ENCODE data around the gene RBM39.

- TF ChIP-seq, protein P1, sequence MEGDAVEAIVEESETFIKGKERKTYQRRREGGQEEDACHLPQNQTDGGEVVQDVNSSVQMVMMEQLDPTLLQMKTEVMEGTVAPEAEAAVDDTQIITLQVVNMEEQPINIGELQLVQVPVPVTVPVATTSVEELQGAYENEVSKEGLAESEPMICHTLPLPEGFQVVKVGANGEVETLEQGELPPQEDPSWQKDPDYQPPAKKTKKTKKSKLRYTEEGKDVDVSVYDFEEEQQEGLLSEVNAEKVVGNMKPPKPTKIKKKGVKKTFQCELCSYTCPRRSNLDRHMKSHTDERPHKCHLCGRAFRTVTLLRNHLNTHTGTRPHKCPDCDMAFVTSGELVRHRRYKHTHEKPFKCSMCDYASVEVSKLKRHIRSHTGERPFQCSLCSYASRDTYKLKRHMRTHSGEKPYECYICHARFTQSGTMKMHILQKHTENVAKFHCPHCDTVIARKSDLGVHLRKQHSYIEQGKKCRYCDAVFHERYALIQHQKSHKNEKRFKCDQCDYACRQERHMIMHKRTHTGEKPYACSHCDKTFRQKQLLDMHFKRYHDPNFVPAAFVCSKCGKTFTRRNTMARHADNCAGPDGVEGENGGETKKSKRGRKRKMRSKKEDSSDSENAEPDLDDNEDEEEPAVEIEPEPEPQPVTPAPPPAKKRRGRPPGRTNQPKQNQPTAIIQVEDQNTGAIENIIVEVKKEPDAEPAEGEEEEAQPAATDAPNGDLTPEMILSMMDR (IDR thresholded peaks at IDR 0.05; ENCODE audit: low read length) = no peak
- no peak for TF ChIP-seq EZH2 (IDR thresholded peaks at IDR 0.05; ENCODE audit: borderline replicate concordance, low read length)
Measured at GRCh38 chr20:35732644-35732982, 9.4 kb downstream of the RBM39 start.

Data from OCI-LY1 (cell line).